ENCODE data around the gene SLAMF7. TPM values are rescaled to one million over a fixed set of nuclear protein-coding genes. Genes with fewer than 3 reads are reported as not detected.
"Not testable (repeated sequence)": the region's sequence is repeated elsewhere in the genome, so short reads cannot be mapped to it uniquely, and the experiment has no call there.

The SLAMF7 gene
- total RNA-seq: 10 to 100 TPM in 1 of 2 donors, 1 to 10 TPM in 1; 4.5 to 15.0 TPM

- peak; percentile 84 for ATAC-seq (replicated peaks)
- H3K9me3 Mint-ChIP-seq: peaks cover 3% of the 10 kb centered on the region
- H3K4me3 Mint-ChIP-seq: peak within 1 kb of the TSS; percentile 65
- no peaks in the 10 kb centered on the region for H3K36me3 Mint-ChIP-seq (ENCODE audit: low read depth)
- peaks cover 20% of the 10 kb centered on the region for H3K4me1 Mint-ChIP-seq
- no peaks in the 10 kb centered on the region for H3K27me3 Mint-ChIP-seq
- H3K27ac Mint-ChIP-seq: peak within 1 kb of the TSS; percentile 71
Observed at GRCh38 chr1:160739098-160739511, at the start of gene SLAMF7. Gene SLAMF7, plus strand, starts transcription at chr1:160739247. Its CDS starts 55 bp downstream, at chr1:160739302.

GRCh38 chr1:160692390-160692789, 46.7 kb upstream of the SLAMF7 start:
- H3K9me3 Mint-ChIP-seq; H3K27me3 Mint-ChIP-seq; ATAC-seq (replicated peaks): not testable (repeated sequence)
- Mint-ChIP-seq H3K36me3 (ENCODE audit: low read depth) (peaks cover 50% of the 10 kb centered on the region), H3K27ac (peak overlapping the region; percentile 78), H3K4me1 (peaks cover 50% of the 10 kb centered on the region), H3K4me3 (peak overlapping the region; percentile 71)

GRCh38 chr1:160702100-160702499, 36.9 kb upstream of the SLAMF7 start:
- no peaks in the 10 kb centered on the region for H3K9me3 Mint-ChIP-seq
- H3K27ac Mint-ChIP-seq: peak overlapping the region; percentile 62
- no peaks in the 10 kb centered on the region for H3K27me3 Mint-ChIP-seq
- H3K4me3 Mint-ChIP-seq: no peak overlapping the region
- ATAC-seq (replicated peaks): no peak
- peaks cover 22% of the 10 kb centered on the region for H3K36me3 Mint-ChIP-seq (ENCODE audit: low read depth)
- H3K4me1 Mint-ChIP-seq: peaks cover 48% of the 10 kb centered on the region

GRCh38 chr1:160704250-160704649, 34.8 kb upstream of the SLAMF7 start:
- H3K36me3 Mint-ChIP-seq (ENCODE audit: low read depth): peaks cover 2% of the 10 kb centered on the region
- H3K4me3 Mint-ChIP-seq: no peak overlapping the region
- H3K9me3 Mint-ChIP-seq: no peaks in the 10 kb centered on the region
- peak overlapping the region; percentile 42 for H3K27ac Mint-ChIP-seq
- no peaks in the 10 kb centered on the region for H3K27me3 Mint-ChIP-seq
- no peak for ATAC-seq (replicated peaks)
- peaks cover 48% of the 10 kb centered on the region for H3K4me1 Mint-ChIP-seq

- H3K9me3 Mint-ChIP-seq; H3K27me3 Mint-ChIP-seq; H3K36me3 Mint-ChIP-seq (ENCODE audit: low read depth); H3K4me3 Mint-ChIP-seq: not testable (repeated sequence)
- H3K27ac Mint-ChIP-seq: peak overlapping the region; percentile 70
- ATAC-seq (replicated peaks): peak; percentile 26
- H3K4me1 Mint-ChIP-seq: peaks cover 48% of the 10 kb centered on the region
Observed at GRCh38 chr1:160705212-160705621, 33.8 kb upstream of the SLAMF7 start.

GRCh38 chr1:160705742-160706141, 33.3 kb upstream of the SLAMF7 start:
- H3K9me3 Mint-ChIP-seq: no peaks in the 10 kb centered on the region
- no peaks in the 10 kb centered on the region for H3K36me3 Mint-ChIP-seq (ENCODE audit: low read depth)
- peak; percentile 30 for ATAC-seq (replicated peaks)
- H3K27me3 Mint-ChIP-seq: no peaks in the 10 kb centered on the region
- peaks cover 42% of the 10 kb centered on the region for H3K4me1 Mint-ChIP-seq
- no peak overlapping the region for H3K4me3 Mint-ChIP-seq
- peak overlapping the region; percentile 70 for H3K27ac Mint-ChIP-seq

GRCh38 chr1:160706526-160707235, 32.4 kb upstream of the SLAMF7 start:
- no peak for ATAC-seq (replicated peaks)
- peaks cover 37% of the 10 kb centered on the region for H3K4me1 Mint-ChIP-seq
- no peak overlapping the region for H3K4me3 Mint-ChIP-seq
- H3K36me3 Mint-ChIP-seq (ENCODE audit: low read depth): no peaks in the 10 kb centered on the region
- H3K27me3 Mint-ChIP-seq: no peaks in the 10 kb centered on the region
- H3K27ac Mint-ChIP-seq: no peak overlapping the region
- no peaks in the 10 kb centered on the region for H3K9me3 Mint-ChIP-seq

- ATAC-seq (replicated peaks): peak; percentile 29
Observed at GRCh38 chr1:160707236-160708064, 31.6 kb upstream of the SLAMF7 start.

GRCh38 chr1:160708118-160708517, 30.9 kb upstream of the SLAMF7 start:
- Mint-ChIP-seq H3K4me3 (no peak overlapping the region), H3K4me1 (peaks cover 29% of the 10 kb centered on the region), H3K27ac (no peak overlapping the region), H3K27me3 (no peaks in the 10 kb centered on the region), H3K9me3 (no peaks in the 10 kb centered on the region), H3K36me3 (ENCODE audit: low read depth) (no peaks in the 10 kb centered on the region)
- ATAC-seq (replicated peaks): peak; percentile 43

More at GRCh38 chr1:160707236-160708064, 31.6 kb upstream of the SLAMF7 start:
- Mint-ChIP-seq H3K36me3 (ENCODE audit: low read depth) (no peaks in the 10 kb centered on the region), H3K27ac (no peak overlapping the region), H3K9me3 (no peaks in the 10 kb centered on the region), H3K4me1 (peaks cover 31% of the 10 kb centered on the region), H3K27me3 (no peaks in the 10 kb centered on the region), H3K4me3 (no peak overlapping the region)

- peak; percentile 43 for ATAC-seq (replicated peaks)
- no peak overlapping the region for H3K27ac Mint-ChIP-seq
- H3K4me3 Mint-ChIP-seq: no peak overlapping the region
- H3K36me3 Mint-ChIP-seq (ENCODE audit: low read depth): no peaks in the 10 kb centered on the region
- H3K9me3 Mint-ChIP-seq: no peaks in the 10 kb centered on the region
- H3K4me1 Mint-ChIP-seq: peaks cover 26% of the 10 kb centered on the region
- no peaks in the 10 kb centered on the region for H3K27me3 Mint-ChIP-seq
Observed at GRCh38 chr1:160708801-160709200, 30.2 kb upstream of the SLAMF7 start.

- Mint-ChIP-seq H3K27me3 (no peaks in the 10 kb centered on the region), H3K9me3 (no peaks in the 10 kb centered on the region), H3K36me3 (ENCODE audit: low read depth) (no peaks in the 10 kb centered on the region), H3K4me3 (no peak overlapping the region), H3K4me1 (peaks cover 20% of the 10 kb centered on the region), H3K27ac (no peak overlapping the region)
- no peak for ATAC-seq (replicated peaks)
Observed at GRCh38 chr1:160709715-160710114, 29.3 kb upstream of the SLAMF7 start.

GRCh38 chr1:160710517-160711252, 28.4 kb upstream of the SLAMF7 start:
- peak; percentile 6 for ATAC-seq (replicated peaks)

GRCh38 chr1:160711276-160711601, 27.8 kb upstream of the SLAMF7 start:
- Mint-ChIP-seq H3K27ac (no peak overlapping the region), H3K36me3 (ENCODE audit: low read depth) (no peaks in the 10 kb centered on the region), H3K4me1 (peaks cover 8% of the 10 kb centered on the region), H3K27me3 (no peaks in the 10 kb centered on the region), H3K4me3 (no peak overlapping the region), H3K9me3 (no peaks in the 10 kb centered on the region)
- ATAC-seq (replicated peaks): no peak

More at GRCh38 chr1:160710517-160711252, 28.4 kb upstream of the SLAMF7 start:
- Mint-ChIP-seq H3K4me3 (no peak overlapping the region), H3K27me3 (no peaks in the 10 kb centered on the region), H3K9me3 (no peaks in the 10 kb centered on the region), H3K27ac (no peak overlapping the region), H3K36me3 (ENCODE audit: low read depth) (no peaks in the 10 kb centered on the region), H3K4me1 (peaks cover 11% of the 10 kb centered on the region)

- Mint-ChIP-seq H3K27me3 (no peaks in the 10 kb centered on the region), H3K36me3 (ENCODE audit: low read depth) (no peaks in the 10 kb centered on the region), H3K4me3 (no peak within 1 kb of the TSS), H3K27ac (no peak within 1 kb of the TSS), H3K4me1 (peaks cover 8% of the 10 kb centered on the region), H3K9me3 (no peaks in the 10 kb centered on the region)
- peak; percentile 49 for ATAC-seq (replicated peaks)
Observed at GRCh38 chr1:160711602-160712311, 27.3 kb upstream of the SLAMF7 start, which contains the start of gene CD48. Gene CD48, minus strand, starts transcription at chr1:160711822. Its CDS starts 59 bp downstream, at chr1:160711763.

All from activated T-helper 17 cell treated with anti-CD3 and anti-CD28 coated beads, Interleukin-2, amount 50 U/mL, for 72 hours (primary cell).